GM19395 (cell line): Measurements from ENCODE around the gene NANOGP8.
A peak's percentile ranks its signal among the peaks of the same experiment; 100 is the strongest.
"Not testable (repeated sequence)": the region's sequence is repeated elsewhere in the genome, so short reads cannot be mapped to it uniquely, and the experiment has no call there.

Experiments used
- ATAC-seq: cut with Tn5 transposase; IDR thresholded peaks from one replicate; pipeline ENCODE4 v1.9.1; 2021; ENCODE audit warnings: mild to moderate bottlenecking, moderate library complexity; ENCODE audit not compliant: unreplicated experiment

The NANOGP8 gene

GRCh38 chr15:35098737-35099136 lies 13.6 kb upstream of the NANOGP8 start:
- no peak for ATAC-seq

- no peak for ATAC-seq
Observed at GRCh38 chr15:35095941-35096340, 10.8 kb upstream of the NANOGP8 start.

GRCh38 chr15:35092846-35093245 lies 7.8 kb upstream of the NANOGP8 start:
- no peak for ATAC-seq

- no peak for ATAC-seq
Observed at GRCh38 chr15:35092311-35092710, 7.2 kb upstream of the NANOGP8 start.

- ATAC-seq = no peak
Observed at GRCh38 chr15:35090104-35090807, 5.2 kb upstream of the NANOGP8 start.

GRCh38 chr15:35089551-35089950 lies 4.5 kb upstream of the NANOGP8 start:
- no peak for ATAC-seq

GRCh38 chr15:35088329-35088728 lies 3.2 kb upstream of the NANOGP8 start:
- ATAC-seq = no peak

- no peak for ATAC-seq
Observed at GRCh38 chr15:35087759-35088158, 2.7 kb upstream of the NANOGP8 start.

- ATAC-seq = not testable (repeated sequence)
Observed at GRCh38 chr15:35082371-35083348, 2.4 kb downstream of the NANOGP8 start.

- not testable (repeated sequence) for ATAC-seq
Observed at GRCh38 chr15:35081626-35082365, 3.3 kb downstream of the NANOGP8 start.

GRCh38 chr15:35080226-35080625 lies 4.9 kb downstream of the NANOGP8 start:
- ATAC-seq = no peak

- ATAC-seq = peak; percentile 74
Observed at GRCh38 chr15:35078221-35078915, 6.7 kb downstream of the NANOGP8 start.

- no peak for ATAC-seq
Observed at GRCh38 chr15:35071106-35071505, 14.0 kb downstream of the NANOGP8 start.

GRCh38 chr15:35068846-35069475 lies 16.1 kb downstream of the NANOGP8 start:
- no peak for ATAC-seq

GRCh38 chr15:35067496-35068347 lies 17.4 kb downstream of the NANOGP8 start:
- ATAC-seq = no peak

GRCh38 chr15:35066094-35066493 lies 19.0 kb downstream of the NANOGP8 start:
- ATAC-seq = no peak

GRCh38 chr15:35064576-35065190 lies 20.4 kb downstream of the NANOGP8 start:
- no peak for ATAC-seq

GRCh38 chr15:35062738-35063099 lies 22.4 kb downstream of the NANOGP8 start:
- ATAC-seq = no peak
